ENCODE data around the gene ATAD2B. TPM values are rescaled to one million over a fixed set of nuclear protein-coding genes. Genes with fewer than 3 reads are reported as not detected.
"Not testable (repeated sequence)": the region's sequence is repeated elsewhere in the genome, so short reads cannot be mapped to it uniquely, and the experiment has no call there.

The ATAD2B gene
- total RNA-seq, 1 experiment from 2014 or later = 8.6 TPM

GRCh38 chr2:23734416-23734815 is 192.5 kb downstream of the ATAD2B start:
- CTCF ChIA-PET = no interaction called here
- H3K27me3 ChIP-seq (ENCODE audit: low read length) = no peaks in the 10 kb centered on the region
- TF ChIP-seq EZH2 (IDR thresholded peaks at IDR 0.05; ENCODE audit: low read length, unreplicated experiment) = no peak
- TF ChIP-seq, protein P1, sequence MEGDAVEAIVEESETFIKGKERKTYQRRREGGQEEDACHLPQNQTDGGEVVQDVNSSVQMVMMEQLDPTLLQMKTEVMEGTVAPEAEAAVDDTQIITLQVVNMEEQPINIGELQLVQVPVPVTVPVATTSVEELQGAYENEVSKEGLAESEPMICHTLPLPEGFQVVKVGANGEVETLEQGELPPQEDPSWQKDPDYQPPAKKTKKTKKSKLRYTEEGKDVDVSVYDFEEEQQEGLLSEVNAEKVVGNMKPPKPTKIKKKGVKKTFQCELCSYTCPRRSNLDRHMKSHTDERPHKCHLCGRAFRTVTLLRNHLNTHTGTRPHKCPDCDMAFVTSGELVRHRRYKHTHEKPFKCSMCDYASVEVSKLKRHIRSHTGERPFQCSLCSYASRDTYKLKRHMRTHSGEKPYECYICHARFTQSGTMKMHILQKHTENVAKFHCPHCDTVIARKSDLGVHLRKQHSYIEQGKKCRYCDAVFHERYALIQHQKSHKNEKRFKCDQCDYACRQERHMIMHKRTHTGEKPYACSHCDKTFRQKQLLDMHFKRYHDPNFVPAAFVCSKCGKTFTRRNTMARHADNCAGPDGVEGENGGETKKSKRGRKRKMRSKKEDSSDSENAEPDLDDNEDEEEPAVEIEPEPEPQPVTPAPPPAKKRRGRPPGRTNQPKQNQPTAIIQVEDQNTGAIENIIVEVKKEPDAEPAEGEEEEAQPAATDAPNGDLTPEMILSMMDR (conservative IDR thresholded peaks at IDR 0.05; ENCODE audit: low read depth, low read length) = no peak
- no peak for TF ChIP-seq EZH2phosphoT487 (IDR thresholded peaks at IDR 0.05; ENCODE audit: borderline replicate concordance, low read length)
- no peak overlapping the region for H3K27ac ChIP-seq (ENCODE audit: low read length)
- intact Hi-C loops (cut with micrococcal nuclease) = no loop called here
- no peak overlapping the region for H3K9ac ChIP-seq (ENCODE audit: low read length)
- no peaks in the 10 kb centered on the region for H3F3A ChIP-seq (ENCODE audit: low read length, unreplicated experiment)
- no peaks in the 10 kb centered on the region for H3K9me3 ChIP-seq (ENCODE audit: low read length)
- H3K4me2 ChIP-seq (ENCODE audit: low read length) = no peak overlapping the region
- H2AFZ ChIP-seq (ENCODE audit: low read length) = no peak overlapping the region
- no peak overlapping the region for H3K4me3 ChIP-seq (ENCODE audit: low read length)
- POLR2A ChIA-PET (ENCODE audit: unreplicated experiment) = no interaction called here
- DNase-seq = no peak
- no TSS peak for BruUV-seq (replicated peaks)
- no peaks in the 10 kb centered on the region for H3K9me2 ChIP-seq (replicated peaks; ENCODE audit: low read length)
- H3K79me2 ChIP-seq (ENCODE audit: low read length) = no peaks in the 10 kb centered on the region
- no peaks in the 10 kb centered on the region for H3K4me1 ChIP-seq (ENCODE audit: insufficient read depth, low read length)
- H3K36me3 ChIP-seq (ENCODE audit: low read depth, low read length) = 0 out of 2 replicates have a peak, but pooled peaks cover 4% of the 10 kb centered on the region
- no peak for ATAC-seq
- H4K20me1 ChIP-seq (ENCODE audit: low read length) = no peaks in the 10 kb centered on the region

DNA sequence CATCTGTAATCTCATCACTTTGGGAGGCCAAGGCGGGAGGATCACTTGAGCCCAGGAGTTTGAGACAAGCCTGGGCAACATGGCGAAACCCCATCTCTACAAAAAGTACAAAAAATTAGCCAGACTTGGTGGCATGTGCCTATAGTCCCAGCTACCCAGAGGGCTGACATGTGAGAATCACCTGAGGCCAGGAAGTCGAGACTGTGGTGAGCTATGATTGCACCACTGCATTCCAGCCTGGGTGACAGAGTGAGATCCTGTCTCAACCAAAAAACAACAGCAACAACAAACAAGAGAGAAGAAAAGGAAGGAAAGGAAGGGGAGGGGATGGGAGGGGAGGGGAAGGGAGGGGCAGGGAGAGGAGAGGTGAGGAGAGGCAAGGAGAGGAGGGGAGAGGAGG is 203.9 kb downstream of the ATAD2B start:
- POLR2A ChIA-PET (ENCODE audit: unreplicated experiment); H3K9me3 ChIP-seq (ENCODE audit: low read length): not testable (repeated sequence)

GRCh38 chr2:23722255-23722654 is 204.7 kb downstream of the ATAD2B start:
- no peak for ATAC-seq
- Histone ChIP-seq H3K27ac (ENCODE audit: low read length) (no peak overlapping the region), H2AFZ (ENCODE audit: low read length) (no peak overlapping the region), H3K9me2 (replicated peaks; ENCODE audit: low read length) (no peaks in the 10 kb centered on the region), H4K20me1 (ENCODE audit: low read length) (no peaks in the 10 kb centered on the region), H3K9ac (ENCODE audit: low read length) (no peak overlapping the region), H3K27me3 (ENCODE audit: low read length) (no peaks in the 10 kb centered on the region), H3F3A (ENCODE audit: low read length, unreplicated experiment) (no peaks in the 10 kb centered on the region), H3K9me3 (ENCODE audit: low read length) (peaks cover 3% of the 10 kb centered on the region; the same call in 1 of the 2 replicates), H3K36me3 (ENCODE audit: low read depth, low read length) (no peaks in the 10 kb centered on the region; the same call in 1 of the 2 replicates), H3K4me1 (ENCODE audit: insufficient read depth, low read length) (no peaks in the 10 kb centered on the region), H3K4me2 (ENCODE audit: low read length) (no peak overlapping the region), H3K79me2 (ENCODE audit: low read length) (no peaks in the 10 kb centered on the region), H3K4me3 (ENCODE audit: low read length) (no peak overlapping the region)
- BruUV-seq (replicated peaks) = no TSS peak
- POLR2A ChIA-PET (ENCODE audit: unreplicated experiment) = no interaction called here
- DNase-seq = no peak
- TF ChIP-seq, protein P1 (conservative IDR thresholded peaks at IDR 0.05; ENCODE audit: low read depth, low read length) = no peak
- TF ChIP-seq EZH2phosphoT487 (IDR thresholded peaks at IDR 0.05; ENCODE audit: borderline replicate concordance, low read length) = no peak
- TF ChIP-seq EZH2 (IDR thresholded peaks at IDR 0.05; ENCODE audit: low read length, unreplicated experiment) = no peak
- intact Hi-C loops (cut with micrococcal nuclease) = no loop called here
- CTCF ChIA-PET = no interaction called here

More for the DNA sequence above, 203.9 kb downstream of the ATAD2B start:
- H3F3A ChIP-seq (ENCODE audit: low read length, unreplicated experiment); H4K20me1 ChIP-seq (ENCODE audit: low read length); intact Hi-C loops (cut with micrococcal nuclease); H3K9me2 ChIP-seq (replicated peaks; ENCODE audit: low read length); BruUV-seq (replicated peaks); H3K4me2 ChIP-seq (ENCODE audit: low read length); CTCF ChIA-PET; H3K36me3 ChIP-seq (ENCODE audit: low read depth, low read length); H3K27me3 ChIP-seq (ENCODE audit: low read length); H3K4me3 ChIP-seq (ENCODE audit: low read length); H3K79me2 ChIP-seq (ENCODE audit: low read length); H3K27ac ChIP-seq (ENCODE audit: low read length); H3K4me1 ChIP-seq (ENCODE audit: insufficient read depth, low read length); H2AFZ ChIP-seq (ENCODE audit: low read length); ATAC-seq; H3K9ac ChIP-seq (ENCODE audit: low read length): not testable (repeated sequence)
- DNase-seq = peak; percentile 14

All from PC-3 (cell line).